Body of pancreas (tissue), 4 donors: ENCODE data around the gene LINGO4.

Experiments
- CTCF ChIP-seq, 7 experiments: fragments of 450-650 bp in 4 of 7; fragments of 200-600 bp in 3 of 7; sonication (generic) in 3 of 7; IDR thresholded peaks; one replicate each; pipeline ENCODE4 v1.5.1; 2016 to 2019; ENCODE audit warnings: antibody characterized with exemption in 7 of 7
- POLR2A ChIP-seq, 3 donors: fragments of 450-650 bp; IDR thresholded peaks; one replicate each; pipeline ENCODE4 v1.6.1; 2016; ENCODE audit warnings: antibody characterized with exemption in 3 of 3, mild to moderate bottlenecking in 2 of 3

DNA sequence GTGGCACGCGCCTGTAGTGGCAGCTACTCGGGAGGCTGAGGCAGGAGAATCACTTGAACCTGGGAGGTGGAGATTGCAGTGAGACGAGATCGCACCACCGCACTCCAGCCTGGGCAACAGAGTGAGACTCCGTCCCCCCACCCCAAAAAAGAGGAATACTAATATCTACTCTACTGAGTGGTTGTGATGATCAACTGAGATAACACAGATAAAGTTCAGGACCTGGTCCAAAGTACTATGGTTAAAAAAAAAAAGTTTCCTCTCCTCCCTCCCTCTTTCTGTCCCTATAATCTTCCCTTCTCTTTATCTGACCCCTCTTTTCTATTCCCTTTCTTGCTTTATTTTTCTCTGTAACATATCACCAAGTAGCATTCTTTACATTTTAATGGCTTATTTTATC is 30.4 kb upstream of the LINGO4 start:
- TF ChIP-seq CTCF (IDR thresholded peaks at IDR 0.05) = no peak
- no peak for TF ChIP-seq POLR2A (IDR thresholded peaks at IDR 0.05)
